Keratinocyte (primary cell): ENCODE measurements around the gene RAN. TPM values are rescaled to one million over a fixed set of nuclear protein-coding genes. Genes with fewer than 3 reads are reported as not detected.

Experiments used
- DNase-seq: peaks from one replicate; pipeline ENCODE4 v3.0.0-alpha.2; 2011; ENCODE audit warnings: low read depth, missing footprints, low spot score
- FAIRE-seq: peaks from 2 replicates; lab custom pipeline; 2011; peaks lifted over from hg19 to GRCh38; lab: Jason Lieb, UNC
- H2AFZ ChIP-seq: 2 replicates; pipeline ENCODE4 v1.6.0; 2012; ENCODE audit warnings: low read length, control low read depth, inconsistent platforms; ENCODE audit not compliant: control insufficient read depth
- H3K27ac ChIP-seq: 2 replicates; pipeline ENCODE4 v1.5.1; 2011; ENCODE audit warnings: low read length; ENCODE audit not compliant: control insufficient read depth, insufficient read depth
- H3K27me3 ChIP-seq: 3 replicates; pipeline ENCODE4 v1.6.0; 2011; ENCODE audit warnings: low read length; ENCODE audit not compliant: control insufficient read depth, insufficient read depth; ENCODE audit errors: extremely low read depth
- H3K36me3 ChIP-seq, 2 experiments: 2 replicates in 1 of 2; 3 replicates in 1 of 2; pipeline ENCODE4 v1.5.1; 2011; ENCODE audit warnings: low read length in 2 of 2, mild to moderate bottlenecking in 1 of 2; ENCODE audit not compliant: control insufficient read depth in 2 of 2, insufficient read depth in 2 of 2; ENCODE audit errors: extremely low read depth in 1 of 2
- H3K4me1 ChIP-seq: 3 replicates; pipeline ENCODE4 v1.5.1; 2011; ENCODE audit warnings: low read length; ENCODE audit not compliant: control insufficient read depth, insufficient read depth; ENCODE audit errors: extremely low read depth
- H3K4me2 ChIP-seq: 3 replicates; pipeline ENCODE4 v1.6.0; 2011; ENCODE audit warnings: low read depth, low read length; ENCODE audit not compliant: control insufficient read depth, insufficient read depth; ENCODE audit errors: extremely low read depth
- H3K4me3 ChIP-seq, 3 experiments: fragments of 200-600 bp in 1 of 3; sonication (generic) in 1 of 3; 2 replicates in 2 of 3; 3 replicates in 1 of 3; pipeline ENCODE4 v1.5.1; 2011 to 2016; ENCODE audit warnings: low read length in 3 of 3, mild to moderate bottlenecking in 3 of 3, control low read depth in 2 of 3, inconsistent platforms in 1 of 3, low read depth in 1 of 3, mixed read lengths in 1 of 3, mixed run types in 1 of 3, moderate library complexity in 1 of 3; ENCODE audit not compliant: control insufficient read depth in 2 of 3, insufficient read depth in 2 of 3; ENCODE audit errors: extremely low read depth in 1 of 3
- H3K79me2 ChIP-seq: 2 replicates; pipeline ENCODE4 v1.6.0; 2012; ENCODE audit warnings: low read length; ENCODE audit not compliant: control insufficient read depth, insufficient read depth
- H3K9ac ChIP-seq: 3 replicates; pipeline ENCODE4 v1.6.0; 2011; ENCODE audit warnings: low read length; ENCODE audit not compliant: control insufficient read depth, insufficient read depth; ENCODE audit errors: extremely low read depth
- H3K9me1 ChIP-seq: 3 replicates; pipeline ENCODE4 v1.6.0; 2011; ENCODE audit warnings: low read length; ENCODE audit not compliant: control insufficient read depth, insufficient read depth; ENCODE audit errors: extremely low read depth
- H3K9me3 ChIP-seq: 2 replicates; pipeline ENCODE4 v1.5.1; 2012; ENCODE audit warnings: low read depth, low read length; ENCODE audit not compliant: control insufficient read depth
- H4K20me1 ChIP-seq: 3 replicates; pipeline ENCODE4 v1.6.0; 2011; ENCODE audit warnings: low read length; ENCODE audit not compliant: control insufficient read depth, insufficient read depth; ENCODE audit errors: extremely low read depth
- EZH2 ChIP-seq: IDR thresholded peaks from one replicate; pipeline ENCODE4 v1.6.1; 2012; ENCODE audit warnings: inconsistent platforms, mild to moderate bottlenecking, low read length, moderate library complexity
- dilution Hi-C: fragments of 300-500 bp; cut with MboI; formaldehyde crosslinking; loops from one replicate; pipeline ENCODE4 v1.7.0; 2020; ENCODE audit warnings: low sequenced_read_pairs; ENCODE audit not compliant: extremely low pct_ligation_motif_present
- polyA plus RNA-seq, 5 experiments: library from polyadenylated mRNA; depleted of rRNA in 3 of 5; stranded (reverse) in 3 of 5; stranded (forward) in 1 of 5; unstranded in 1 of 5; fragments of >200 nt; gene quantifications; 1 replicate in 1 of 5; 2 replicates in 3 of 5; 3 replicates in 1 of 5; pipeline versions ENCODE4 v1.2.1 to v1.2.3, GENCODE V29; 2011 to 2012; ENCODE audit warnings: missing spikeins in 2 of 5, low read depth in 1 of 5, low replicate concordance in 1 of 5
- TF ChIP-seq, protein P1 (sequence below), 3 experiments: IDR thresholded peaks in 1 of 3; conservative IDR thresholded peaks in 1 of 3; optimal IDR thresholded peaks in 1 of 3; 2 replicates in 2 of 3; 3 replicates in 1 of 3; pipeline versions ENCODE3 to v1.5.1; 2011; ENCODE audit warnings: low read length in 3 of 3, mild to moderate bottlenecking in 3 of 3, moderate library complexity in 2 of 3, control low read depth in 1 of 3, inconsistent platforms in 1 of 3; ENCODE audit not compliant: insufficient read depth in 2 of 3; ENCODE audit errors: extremely low read depth in 1 of 3

The RAN gene
- polyA plus RNA-seq, 1 donor (not counting 4 experiments of a cell fraction or from before 2014, with no cell fraction given) = 2,211 TPM

GRCh38 chr12:130856088-130856487, 15.8 kb upstream of the RAN start:
- H3K4me2 ChIP-seq = no peak overlapping the region
- no peaks in the 10 kb centered on the region for H4K20me1 ChIP-seq
- TF ChIP-seq, protein P1, sequence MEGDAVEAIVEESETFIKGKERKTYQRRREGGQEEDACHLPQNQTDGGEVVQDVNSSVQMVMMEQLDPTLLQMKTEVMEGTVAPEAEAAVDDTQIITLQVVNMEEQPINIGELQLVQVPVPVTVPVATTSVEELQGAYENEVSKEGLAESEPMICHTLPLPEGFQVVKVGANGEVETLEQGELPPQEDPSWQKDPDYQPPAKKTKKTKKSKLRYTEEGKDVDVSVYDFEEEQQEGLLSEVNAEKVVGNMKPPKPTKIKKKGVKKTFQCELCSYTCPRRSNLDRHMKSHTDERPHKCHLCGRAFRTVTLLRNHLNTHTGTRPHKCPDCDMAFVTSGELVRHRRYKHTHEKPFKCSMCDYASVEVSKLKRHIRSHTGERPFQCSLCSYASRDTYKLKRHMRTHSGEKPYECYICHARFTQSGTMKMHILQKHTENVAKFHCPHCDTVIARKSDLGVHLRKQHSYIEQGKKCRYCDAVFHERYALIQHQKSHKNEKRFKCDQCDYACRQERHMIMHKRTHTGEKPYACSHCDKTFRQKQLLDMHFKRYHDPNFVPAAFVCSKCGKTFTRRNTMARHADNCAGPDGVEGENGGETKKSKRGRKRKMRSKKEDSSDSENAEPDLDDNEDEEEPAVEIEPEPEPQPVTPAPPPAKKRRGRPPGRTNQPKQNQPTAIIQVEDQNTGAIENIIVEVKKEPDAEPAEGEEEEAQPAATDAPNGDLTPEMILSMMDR (optimal IDR thresholded peaks at IDR 0.05 in 1 of 3, IDR thresholded peaks at IDR 0.05 in 1 of 3, conservative IDR thresholded peaks at IDR 0.05 in 1 of 3; ENCODE audit: extremely low read depth in 1 of 3, insufficient read depth in 2 of 3, low read length in 3 of 3) = no peak
- no peak for TF ChIP-seq EZH2
- FAIRE-seq = no peak
- DNase-seq = no peak
- dilution Hi-C loops = no loop called here
- H3K27me3 ChIP-seq = no peaks in the 10 kb centered on the region
- H2AFZ ChIP-seq = no peak overlapping the region
- H3K4me1 ChIP-seq = no peaks in the 10 kb centered on the region
- H3K9ac ChIP-seq = no peak overlapping the region
- H3K9me3 ChIP-seq = peaks cover 3% of the 10 kb centered on the region
- H3K79me2 ChIP-seq = no peaks in the 10 kb centered on the region
- no peak overlapping the region for H3K4me3 ChIP-seq
- H3K9me1 ChIP-seq = no peaks in the 10 kb centered on the region
- no peak overlapping the region for H3K27ac ChIP-seq
- H3K36me3 ChIP-seq = no peaks in the 10 kb centered on the region

DNA sequence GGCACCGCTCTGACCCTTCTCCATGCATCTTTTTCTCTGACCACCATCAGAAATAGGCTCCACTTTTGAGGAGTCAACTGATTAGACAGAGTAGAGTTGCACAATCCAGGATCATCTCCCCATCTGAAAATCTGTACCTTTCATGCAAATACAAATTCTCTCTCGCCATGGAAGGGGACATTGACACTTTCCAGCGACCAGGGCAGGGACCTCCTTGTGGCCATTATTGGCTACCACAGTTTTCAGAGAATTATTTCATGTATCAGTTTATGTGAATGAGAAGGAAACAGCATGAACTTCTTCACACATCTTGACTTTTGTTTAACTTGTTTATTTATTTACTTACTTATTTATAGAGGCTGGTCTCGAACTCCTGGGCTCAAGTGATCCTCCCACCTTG, 13.8 kb upstream of the RAN start:
- Histone ChIP-seq H3K27ac (no peak overlapping the region), H3K27me3 (no peaks in the 10 kb centered on the region), H2AFZ (no peak overlapping the region), H3K4me1 (no peaks in the 10 kb centered on the region), H3K4me3 (no peak overlapping the region), H3K9me1 (no peaks in the 10 kb centered on the region), H3K9ac (no peak overlapping the region), H3K79me2 (no peaks in the 10 kb centered on the region), H3K9me3 (peaks cover 3% of the 10 kb centered on the region), H3K4me2 (no peak overlapping the region), H3K36me3 (no peaks in the 10 kb centered on the region), H4K20me1 (no peaks in the 10 kb centered on the region)
- no peak for FAIRE-seq
- TF ChIP-seq EZH2 = no peak
- TF ChIP-seq, protein P1 (optimal IDR thresholded peaks at IDR 0.05 in 1 of 3, IDR thresholded peaks at IDR 0.05 in 1 of 3, conservative IDR thresholded peaks at IDR 0.05 in 1 of 3; ENCODE audit: extremely low read depth in 1 of 3, insufficient read depth in 2 of 3, low read length in 3 of 3) = no peak
- dilution Hi-C loops = no loop called here
- DNase-seq = no peak
